ENCODE results near the gene TMEM33.

DNA sequence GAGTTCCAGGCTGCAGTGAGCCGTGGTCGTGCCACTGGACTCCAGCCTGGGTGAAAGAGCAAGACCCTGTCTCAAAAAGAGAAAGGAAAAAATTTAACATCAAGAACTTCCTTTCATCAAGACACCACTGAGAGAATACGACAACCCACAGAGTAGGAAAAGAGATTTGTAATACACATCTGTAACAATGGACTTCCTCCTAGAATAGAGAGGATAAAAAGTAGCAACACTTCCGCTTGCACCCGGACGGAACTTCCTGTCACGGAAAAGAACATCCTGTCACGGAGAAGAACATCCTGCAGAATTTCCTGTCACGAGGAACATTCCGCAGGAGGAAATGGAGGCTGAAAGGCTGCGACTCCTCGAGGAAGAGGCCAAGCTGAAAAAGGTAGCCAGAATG is 46.2 kb downstream of the TMEM33 start, which contains the start of gene DCAF4L1:
- no peak for TF ChIP-seq POLR2A (IDR thresholded peaks at IDR 0.05)
- no peak for TF ChIP-seq CTCF (IDR thresholded peaks at IDR 0.05)
